Measurements from ENCODE around the gene CDCA3. TPM values are rescaled to one million over a fixed set of nuclear protein-coding genes. Genes with fewer than 3 reads are reported as not detected.

The CDCA3 gene
- total and polyA plus RNA-seq, 2 donors (not counting 1 experiment from before 2014, with no cell fraction given), result 1.6 to 2.3 TPM

- Histone ChIP-seq H2AFZ (ENCODE audit: insufficient read depth, low read depth, low read length, poor library complexity, severe bottlenecking) (no peak overlapping the region), H3K27me3 (replicated peaks in 1 of 4; ENCODE audit: control extremely low read depth in 1 of 4, control insufficient read depth in 3 of 4, insufficient read depth in 4 of 4, low read length in 3 of 4) (no peaks in the 10 kb centered on the region), H3K9me3 (ENCODE audit: control extremely low read depth in 1 of 3, control insufficient read depth in 2 of 3, insufficient read depth in 1 of 3, low read length in 2 of 3) (no peaks in the 10 kb centered on the region), H3K4me3 (ENCODE audit: control extremely low read depth in 1 of 5, extremely low read depth in 1 of 5, insufficient read depth in 1 of 5, low read depth in 2 of 5, low read length in 4 of 5) (no peak overlapping the region), H3K36me3 (replicated peaks in 1 of 2; ENCODE audit: control extremely low read depth in 1 of 2, control insufficient read depth in 1 of 2, extremely low read depth in 1 of 2, insufficient read depth in 2 of 2, low read length in 1 of 2) (peaks cover 0 to 84% of the 10 kb centered on the region in 2 experiments), H3K4me1 (ENCODE audit: control insufficient read depth in 2 of 2, insufficient read depth in 2 of 2, low read length in 2 of 2) (no peaks in the 10 kb centered on the region), H3K4me2 (replicated peaks; ENCODE audit: low read depth, low read length, poor library complexity, severe bottlenecking) (no peak overlapping the region), H3K79me2 (ENCODE audit: control insufficient read depth, insufficient read depth, low read length) (peaks cover 29% of the 10 kb centered on the region), H3K27ac (ENCODE audit: low read length in 2 of 2) (no peak overlapping the region), H3K9ac (ENCODE audit: low read length) (no peak overlapping the region), H4K20me1 (ENCODE audit: control insufficient read depth, insufficient read depth, low read length, poor library complexity, severe bottlenecking) (peaks cover 5% of the 10 kb centered on the region)
- no peak overlapping the region for H3K27ac Mint-ChIP-seq
- H3K4me1 Mint-ChIP-seq, result no peaks in the 10 kb centered on the region
- H3K27me3 Mint-ChIP-seq, result no peaks in the 10 kb centered on the region
- no peaks in the 10 kb centered on the region for H3K9me3 Mint-ChIP-seq (ENCODE audit: insufficient read depth)
- ChIA-PET CTCF (interaction anchor here (1.4 to 2.4 kb wide), 2 partner anchors 9 to 13 kb away, joined by 4 to 7 read pairs; partner anchors contain the start of gene SPSB2), POLR2A (no interaction called here)
- H3K4me3 Mint-ChIP-seq, result no peak overlapping the region
- 99% methylated on average over 6 of the region's 9 CpGs for WGBS (ENCODE audit: insufficient coverage)
- TF ChIP-seq CTCF (IDR thresholded peaks at IDR 0.05) (no peak), EZH2 (IDR thresholded peaks at IDR 0.05; ENCODE audit: borderline replicate concordance, insufficient read depth, low read depth, low read length, poor library complexity, severe bottlenecking) (no peak)
- DNase-seq (no peak), ATAC-seq (ENCODE audit: low read depth) (no peak)
- intact Hi-C loops (cut with micrococcal nuclease), result no loop called here
Observed at GRCh38 chr12:6860116-6860515, 9.0 kb upstream of the CDCA3 start.

DNA sequence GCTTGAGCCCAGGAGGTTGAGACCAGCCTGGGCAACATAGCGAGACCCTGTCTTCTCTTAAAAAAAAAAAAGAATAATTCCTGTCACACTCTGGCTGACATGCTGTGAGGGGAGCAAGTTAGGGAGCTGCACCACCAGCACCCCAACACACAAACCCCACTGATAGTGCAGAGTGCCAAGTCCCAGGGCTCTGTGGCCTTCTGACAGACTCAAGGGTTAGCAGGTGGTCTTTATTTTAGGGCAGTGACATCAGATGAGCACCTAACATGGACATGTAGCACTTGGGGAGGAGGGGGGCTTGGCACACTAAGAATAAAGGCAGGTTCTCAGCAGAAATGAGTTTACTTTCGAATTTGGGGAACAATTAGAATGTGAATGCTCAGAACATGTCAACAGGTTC lies 7.7 kb upstream of the CDCA3 start:
- intact Hi-C loops (cut with micrococcal nuclease), result no loop called here
- no peak overlapping the region for H3K4me3 ChIP-seq (ENCODE audit: control extremely low read depth in 1 of 5, extremely low read depth in 1 of 5, insufficient read depth in 1 of 5, low read depth in 2 of 5, low read length in 4 of 5)
- CTCF ChIA-PET, result interaction anchor here (2.4 kb wide), 1 partner anchor 11 kb away, joined by 7 read pairs; no protein-coding TSS in a partner anchor

More for the DNA sequence above, 7.7 kb upstream of the CDCA3 start:
- Histone ChIP-seq H3K36me3 (replicated peaks in 1 of 2; ENCODE audit: control extremely low read depth in 1 of 2, control insufficient read depth in 1 of 2, extremely low read depth in 1 of 2, insufficient read depth in 2 of 2, low read length in 1 of 2) (peaks cover 0 to 81% of the 10 kb centered on the region in 2 experiments), H4K20me1 (ENCODE audit: control insufficient read depth, insufficient read depth, low read length, poor library complexity, severe bottlenecking) (peaks cover 5% of the 10 kb centered on the region), H3K9ac (ENCODE audit: low read length) (no peak overlapping the region), H3K9me3 (ENCODE audit: control extremely low read depth in 1 of 3, control insufficient read depth in 2 of 3, insufficient read depth in 1 of 3, low read length in 2 of 3) (no peaks in the 10 kb centered on the region), H3K4me1 (ENCODE audit: control insufficient read depth in 2 of 2, insufficient read depth in 2 of 2, low read length in 2 of 2) (no peaks in the 10 kb centered on the region), H3K27ac (ENCODE audit: low read length in 2 of 2) (no peak overlapping the region), H3K79me2 (ENCODE audit: control insufficient read depth, insufficient read depth, low read length) (peaks cover 42% of the 10 kb centered on the region), H2AFZ (ENCODE audit: insufficient read depth, low read depth, low read length, poor library complexity, severe bottlenecking) (no peak overlapping the region), H3K27me3 (replicated peaks in 1 of 4; ENCODE audit: control extremely low read depth in 1 of 4, control insufficient read depth in 3 of 4, insufficient read depth in 4 of 4, low read length in 3 of 4) (no peaks in the 10 kb centered on the region), H3K4me2 (replicated peaks; ENCODE audit: low read depth, low read length, poor library complexity, severe bottlenecking) (no peak overlapping the region)
- no peaks in the 10 kb centered on the region for H3K9me3 Mint-ChIP-seq (ENCODE audit: insufficient read depth)
- DNase-seq, result no peak
- ATAC-seq (ENCODE audit: low read depth), result no peak
- WGBS (ENCODE audit: insufficient coverage), result 100% methylated on average over 1 of the region's 2 CpGs
- no peaks in the 10 kb centered on the region for H3K27me3 Mint-ChIP-seq
- H3K4me1 Mint-ChIP-seq, result no peaks in the 10 kb centered on the region
- TF ChIP-seq EZH2 (IDR thresholded peaks at IDR 0.05; ENCODE audit: borderline replicate concordance, insufficient read depth, low read depth, low read length, poor library complexity, severe bottlenecking) (no peak), CTCF (IDR thresholded peaks at IDR 0.05) (no peak)
- no peak overlapping the region for H3K27ac Mint-ChIP-seq
- POLR2A ChIA-PET, result no interaction called here
- H3K4me3 Mint-ChIP-seq, result no peak overlapping the region

Measured in B cell (primary cell).